ENCODE results near the gene IFT122.
"Not testable (repeated sequence)": the region's sequence is repeated elsewhere in the genome, so short reads cannot be mapped to it uniquely, and the experiment has no call there.

DNA sequence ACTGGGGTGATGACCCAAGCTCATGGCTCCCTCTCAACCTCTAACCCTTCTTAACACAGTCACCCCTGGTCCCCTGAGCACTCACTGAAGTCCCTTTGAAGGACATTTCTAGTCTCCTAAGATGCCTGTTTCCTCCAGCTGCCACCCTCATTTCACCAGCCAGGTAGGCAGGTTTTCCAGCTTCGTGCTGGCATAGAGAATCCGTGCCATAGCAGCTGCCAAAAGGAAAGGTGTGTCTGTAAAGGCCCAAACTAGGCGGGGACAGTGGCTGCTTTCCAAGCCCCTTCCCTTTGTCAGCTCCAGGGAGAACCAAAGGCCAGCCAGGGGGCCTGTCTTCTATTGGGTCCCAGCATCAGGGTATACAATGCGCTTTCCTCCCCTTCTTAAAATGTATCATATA lies 48.4 kb upstream of the IFT122 start:
- TF ChIP-seq CTCF, POLR2A (IDR thresholded peaks at IDR 0.05): not testable (repeated sequence)
